GM13977 (cell line): Measurements from ENCODE around the gene OBSCN.

Experiments used
- DNase-seq: peaks from one replicate; pipeline ENCODE4 v3.0.0; 2012; ENCODE audit warnings: low spot score
- in situ Hi-C: fragments of 300-500 bp; cut with MboI; formaldehyde crosslinking; loops from one replicate; pipeline ENCODE4 v1.12.0; 2022; ENCODE audit warnings: low sequenced_read_pairs, low pct_unique_long_range_greater_than_20kb, mixed read lengths, inconsistent platforms; ENCODE audit not compliant: unreplicated experiment
- TF ChIP-seq, protein P1 (sequence below): IDR thresholded peaks from 2 replicates; pipeline ENCODE4 v1.5.1; 2012; ENCODE audit warnings: mild to moderate bottlenecking, control low read depth; ENCODE audit not compliant: insufficient read depth; ENCODE audit errors: extremely low read depth, missing control alignments

OBSCN gene

DNA sequence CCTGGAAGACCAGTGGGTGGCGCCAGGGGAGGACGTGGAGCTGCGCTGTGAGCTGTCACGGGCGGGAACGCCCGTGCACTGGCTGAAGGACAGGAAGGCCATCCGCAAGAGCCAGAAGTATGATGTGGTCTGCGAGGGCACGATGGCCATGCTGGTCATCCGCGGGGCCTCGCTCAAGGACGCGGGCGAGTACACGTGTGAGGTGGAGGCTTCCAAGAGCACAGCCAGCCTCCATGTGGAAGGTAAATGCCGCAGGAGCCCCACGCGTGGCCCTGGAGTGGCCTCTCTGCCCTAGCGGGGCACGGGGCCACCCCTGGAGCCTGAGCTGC, 75.2 kb downstream of the OBSCN start:
- in situ Hi-C loops, result no loop called here
- no peak for DNase-seq
- TF ChIP-seq, protein P1, sequence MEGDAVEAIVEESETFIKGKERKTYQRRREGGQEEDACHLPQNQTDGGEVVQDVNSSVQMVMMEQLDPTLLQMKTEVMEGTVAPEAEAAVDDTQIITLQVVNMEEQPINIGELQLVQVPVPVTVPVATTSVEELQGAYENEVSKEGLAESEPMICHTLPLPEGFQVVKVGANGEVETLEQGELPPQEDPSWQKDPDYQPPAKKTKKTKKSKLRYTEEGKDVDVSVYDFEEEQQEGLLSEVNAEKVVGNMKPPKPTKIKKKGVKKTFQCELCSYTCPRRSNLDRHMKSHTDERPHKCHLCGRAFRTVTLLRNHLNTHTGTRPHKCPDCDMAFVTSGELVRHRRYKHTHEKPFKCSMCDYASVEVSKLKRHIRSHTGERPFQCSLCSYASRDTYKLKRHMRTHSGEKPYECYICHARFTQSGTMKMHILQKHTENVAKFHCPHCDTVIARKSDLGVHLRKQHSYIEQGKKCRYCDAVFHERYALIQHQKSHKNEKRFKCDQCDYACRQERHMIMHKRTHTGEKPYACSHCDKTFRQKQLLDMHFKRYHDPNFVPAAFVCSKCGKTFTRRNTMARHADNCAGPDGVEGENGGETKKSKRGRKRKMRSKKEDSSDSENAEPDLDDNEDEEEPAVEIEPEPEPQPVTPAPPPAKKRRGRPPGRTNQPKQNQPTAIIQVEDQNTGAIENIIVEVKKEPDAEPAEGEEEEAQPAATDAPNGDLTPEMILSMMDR, result no peak

DNA sequence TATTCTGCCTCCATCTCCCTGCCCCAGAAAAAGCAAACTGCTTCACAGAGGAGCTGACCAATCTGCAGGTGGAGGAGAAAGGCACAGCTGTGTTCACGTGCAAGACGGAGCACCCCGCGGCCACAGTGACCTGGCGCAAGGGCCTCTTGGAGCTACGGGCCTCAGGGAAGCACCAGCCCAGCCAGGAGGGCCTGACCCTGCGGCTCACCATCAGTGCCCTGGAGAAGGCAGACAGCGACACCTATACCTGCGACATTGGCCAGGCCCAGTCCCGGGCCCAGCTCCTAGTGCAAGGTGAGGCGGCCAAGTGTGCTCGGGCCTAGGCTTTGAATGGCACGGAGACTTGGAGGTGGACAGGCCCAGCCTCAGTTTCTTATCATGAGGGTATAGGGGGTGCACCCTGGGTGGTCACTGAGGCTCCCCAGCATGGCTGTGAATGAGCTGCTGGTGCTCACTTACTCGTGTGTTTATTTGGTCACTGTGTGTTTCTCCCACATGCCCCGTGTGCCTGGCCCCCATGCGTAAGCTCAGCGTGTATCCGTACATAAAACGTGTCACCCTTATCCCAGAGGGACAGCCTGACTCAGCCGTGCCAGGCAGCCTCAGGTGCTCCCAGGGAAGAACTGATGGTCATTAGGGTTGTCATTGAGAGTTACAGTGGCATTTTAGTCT, 75.8 kb downstream of the OBSCN start:
- in situ Hi-C loops, result no loop called here

DNA sequence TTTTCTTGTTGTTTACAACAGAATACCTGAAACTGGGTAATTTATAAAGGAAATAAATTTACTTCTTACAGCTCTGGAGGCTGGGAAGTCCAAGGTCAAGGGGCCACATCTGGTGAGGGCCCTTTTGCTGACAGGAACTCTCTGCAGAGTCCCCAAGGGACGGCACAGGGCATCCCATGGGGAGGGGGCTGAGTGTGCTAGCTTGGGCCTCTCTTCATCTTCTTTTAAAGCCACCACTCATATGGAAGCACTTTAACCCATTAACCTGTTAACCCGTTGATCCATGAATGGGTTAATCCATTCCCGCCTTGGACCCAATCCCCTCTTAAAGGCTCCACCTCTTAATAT, 76.3 kb downstream of the OBSCN start:
- TF ChIP-seq, protein P1, result no peak
- in situ Hi-C loops, result no loop called here
- no peak for DNase-seq

More for the DNA sequence above, 75.8 kb downstream of the OBSCN start:
- TF ChIP-seq, protein P1, result no peak
- no peak for DNase-seq

DNA sequence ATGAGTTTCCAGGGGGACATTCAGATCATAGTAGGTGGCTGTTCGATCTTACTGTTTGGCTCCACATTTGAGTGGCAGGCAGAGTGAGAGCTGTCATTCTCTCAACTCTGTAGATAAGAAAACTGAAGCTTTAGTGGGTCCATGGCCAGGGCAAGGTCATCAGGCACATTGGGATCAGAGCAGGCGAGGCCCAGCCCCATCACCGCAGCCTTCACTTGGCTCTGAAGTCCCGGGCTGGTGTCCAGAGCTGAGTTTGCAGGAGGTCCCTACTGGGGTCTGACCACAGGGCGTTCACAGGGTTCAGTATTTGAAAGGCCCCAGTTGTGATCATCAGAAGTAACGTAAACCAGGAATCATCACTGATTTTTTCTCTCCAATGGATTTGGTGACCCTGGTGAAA, 76.7 kb downstream of the OBSCN start:
- TF ChIP-seq, protein P1, result no peak
- in situ Hi-C loops, result no loop called here
- no peak for DNase-seq

DNA sequence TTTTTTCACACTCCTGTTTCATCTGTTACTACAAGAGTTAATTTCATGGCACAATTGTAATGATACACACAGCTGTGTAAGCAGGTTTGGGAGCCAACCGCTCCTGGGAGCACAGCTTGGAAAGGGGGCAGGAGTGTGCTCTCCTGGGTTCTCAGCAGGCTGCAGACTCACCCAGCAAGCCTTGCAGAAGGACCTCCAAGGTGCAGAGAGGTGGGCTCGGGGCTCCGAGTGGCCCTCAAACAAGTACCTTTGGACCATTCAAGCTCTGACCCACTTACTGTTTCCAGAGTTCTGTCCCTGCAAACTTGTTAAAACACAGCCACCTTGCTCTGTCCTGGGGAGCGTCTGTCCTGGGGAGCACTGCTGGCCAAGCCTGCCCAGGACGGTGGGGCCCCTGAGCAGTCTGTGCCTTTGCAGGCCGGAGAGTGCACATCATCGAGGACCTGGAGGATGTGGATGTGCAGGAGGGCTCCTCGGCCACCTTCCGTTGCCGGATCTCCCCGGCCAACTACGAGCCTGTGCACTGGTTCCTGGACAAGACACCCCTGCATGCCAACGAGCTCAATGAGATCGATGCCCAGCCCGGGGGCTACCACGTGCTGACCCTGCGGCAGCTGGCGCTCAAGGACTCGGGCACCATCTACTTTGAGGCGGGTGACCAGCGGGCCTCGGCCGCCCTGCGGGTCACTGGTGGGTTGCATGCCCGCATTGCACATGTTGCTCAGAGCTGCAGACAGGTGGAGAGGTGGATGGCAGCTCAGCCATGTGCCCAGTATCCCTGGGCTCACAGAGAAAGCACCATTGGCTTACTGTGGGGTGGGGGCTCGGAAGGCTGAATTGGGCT, 78.0 kb downstream of the OBSCN start:
- TF ChIP-seq, protein P1, result no peak
- DNase-seq, result no peak
- in situ Hi-C loops, result no loop called here

DNA sequence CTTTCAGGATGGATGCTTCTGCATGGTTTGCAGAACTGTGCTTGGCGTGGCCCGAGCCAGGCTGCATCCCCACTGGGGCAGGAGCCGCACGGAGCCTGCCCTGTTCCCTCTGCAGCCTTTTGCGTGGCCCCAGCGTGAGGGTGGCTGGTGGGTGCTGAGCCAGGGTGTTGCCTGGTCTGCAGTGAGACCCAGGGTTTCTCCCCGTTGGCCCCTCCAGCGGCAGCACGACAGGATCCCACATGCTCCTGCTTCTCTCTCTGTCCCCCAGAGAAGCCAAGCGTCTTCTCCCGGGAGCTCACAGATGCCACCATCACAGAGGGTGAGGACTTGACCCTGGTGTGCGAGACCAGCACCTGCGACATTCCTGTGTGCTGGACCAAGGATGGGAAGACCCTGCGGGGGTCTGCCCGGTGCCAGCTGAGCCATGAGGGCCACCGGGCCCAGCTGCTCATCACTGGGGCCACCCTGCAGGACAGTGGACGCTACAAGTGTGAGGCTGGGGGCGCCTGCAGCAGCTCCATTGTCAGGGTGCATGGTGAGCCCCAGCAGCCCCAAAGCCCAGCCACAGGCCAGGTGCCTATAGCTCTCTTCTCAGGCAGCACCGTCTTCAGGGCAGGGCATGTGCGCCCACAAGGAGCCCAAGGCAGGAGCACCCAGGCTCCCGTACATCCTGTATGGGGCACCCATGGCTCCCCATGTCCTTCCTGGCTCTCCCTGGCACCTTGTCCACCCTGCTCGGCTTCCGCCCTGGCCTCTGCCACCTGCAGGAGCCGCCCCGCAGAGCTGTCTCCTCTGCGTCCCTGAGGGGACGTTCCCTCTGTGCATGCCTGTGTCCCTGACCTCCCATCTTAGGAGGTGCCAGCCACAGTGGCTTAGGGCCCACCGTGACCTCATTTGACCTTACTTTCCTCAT, 78.9 kb downstream of the OBSCN start:
- TF ChIP-seq, protein P1, result no peak

More for the DNA sequence above, 78.9 kb downstream of the OBSCN start:
- no peak for DNase-seq
- in situ Hi-C loops, result no loop called here
